ENCODE measurements around the gene C11orf65.

C11orf65 gene

DNA sequence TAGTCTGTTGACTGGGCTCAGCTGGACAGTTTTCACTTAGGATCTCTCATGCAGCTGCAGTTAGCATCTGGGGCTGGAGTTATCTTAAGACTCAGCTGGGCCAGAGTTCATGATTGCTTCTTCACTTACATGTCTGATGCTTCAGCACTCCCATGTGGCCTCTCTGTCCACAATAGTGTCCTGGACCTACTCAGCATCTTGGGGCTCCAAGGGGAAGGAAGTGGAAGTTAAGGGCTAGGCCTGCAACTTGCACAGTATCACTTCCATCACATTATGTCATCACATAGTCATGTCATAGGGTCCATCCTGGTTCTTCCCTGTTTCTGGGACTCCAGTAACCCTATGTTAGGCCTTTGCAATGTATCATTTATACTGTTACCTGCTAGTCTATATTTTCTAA lies 115.9 kb downstream of the C11orf65 start:
- DNase-seq: no peak

- DNase-seq: no peak
These were observed 120.9 kb downstream of the C11orf65 start for GRCh38 chr11:108346451-108346850.

DNA sequence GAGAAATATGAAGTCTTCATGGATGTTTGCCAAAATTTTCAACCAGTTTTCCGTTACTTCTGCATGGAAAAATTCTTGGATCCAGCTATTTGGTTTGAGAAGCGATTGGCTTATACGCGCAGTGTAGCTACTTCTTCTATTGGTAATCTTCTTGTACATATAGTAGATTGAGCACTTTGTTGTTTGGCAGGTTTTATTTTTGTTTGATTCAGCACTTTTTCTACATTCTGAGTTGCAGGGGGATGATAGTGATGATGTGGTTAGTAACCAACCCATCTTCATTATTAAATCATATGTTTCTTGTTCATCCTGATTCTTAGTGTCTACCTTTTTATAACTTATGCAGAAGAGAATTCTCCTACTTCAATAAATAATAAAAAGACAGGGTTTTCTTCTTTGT lies 121.6 kb downstream of the C11orf65 start:
- no peak for DNase-seq

DNA sequence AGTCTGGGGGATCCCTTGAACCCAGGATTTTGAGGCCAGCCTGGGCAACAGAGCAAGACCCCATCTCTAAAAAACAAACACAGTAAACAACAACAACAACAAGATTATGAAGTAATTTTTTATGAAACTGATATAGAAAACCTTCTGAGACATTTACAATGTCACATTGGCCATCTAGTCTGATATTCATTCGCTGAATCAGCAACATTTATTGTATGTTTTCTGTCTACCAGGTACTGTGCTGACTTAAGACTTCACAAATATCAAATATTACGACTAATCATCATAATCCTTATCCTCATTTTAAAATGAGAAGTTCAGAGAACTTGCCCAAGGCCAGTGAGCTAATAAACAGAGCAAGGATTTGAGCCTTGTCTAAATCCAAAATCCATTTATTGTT lies 123.6 kb downstream of the C11orf65 start:
- no peak for DNase-seq

DNA sequence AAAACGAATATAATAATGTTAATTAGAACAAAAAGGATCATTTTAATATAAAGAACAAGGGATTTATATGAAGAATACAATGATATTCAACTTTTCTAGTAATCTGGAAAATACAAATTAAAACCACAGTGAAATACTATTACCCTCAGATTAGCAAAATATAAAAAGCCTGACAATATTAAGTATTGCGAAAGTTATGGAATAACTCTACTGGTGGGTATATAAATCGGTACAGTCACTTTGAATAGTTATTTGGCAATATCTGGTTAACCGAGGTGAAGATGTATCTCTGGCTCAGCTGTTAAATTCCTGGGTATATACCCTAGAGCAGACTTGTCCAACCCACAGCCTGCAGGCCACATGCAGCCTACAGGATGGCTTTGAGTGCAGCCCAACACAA lies 125.7 kb downstream of the C11orf65 start:
- DNase-seq: no peak

DNA sequence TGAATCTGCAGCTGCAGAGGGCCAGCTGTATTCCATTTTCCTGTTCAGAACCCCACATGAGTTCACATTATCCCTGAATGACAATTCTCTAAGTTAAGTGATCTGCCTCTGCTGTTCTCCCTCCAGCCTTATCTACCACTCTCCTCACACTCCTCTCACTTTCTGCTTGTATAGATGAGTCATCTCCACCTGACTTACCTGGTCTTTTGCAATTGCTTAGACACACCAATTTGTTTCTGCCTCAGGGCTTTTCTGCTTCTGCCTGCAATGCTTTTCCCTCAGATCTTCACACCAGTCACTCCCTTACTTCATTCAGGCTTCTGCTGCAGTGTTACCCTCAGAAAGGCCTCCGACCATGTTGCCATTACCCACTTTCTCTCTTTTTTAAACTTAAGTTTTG lies 126.4 kb downstream of the C11orf65 start:
- peak; percentile 4 for DNase-seq

DNA sequence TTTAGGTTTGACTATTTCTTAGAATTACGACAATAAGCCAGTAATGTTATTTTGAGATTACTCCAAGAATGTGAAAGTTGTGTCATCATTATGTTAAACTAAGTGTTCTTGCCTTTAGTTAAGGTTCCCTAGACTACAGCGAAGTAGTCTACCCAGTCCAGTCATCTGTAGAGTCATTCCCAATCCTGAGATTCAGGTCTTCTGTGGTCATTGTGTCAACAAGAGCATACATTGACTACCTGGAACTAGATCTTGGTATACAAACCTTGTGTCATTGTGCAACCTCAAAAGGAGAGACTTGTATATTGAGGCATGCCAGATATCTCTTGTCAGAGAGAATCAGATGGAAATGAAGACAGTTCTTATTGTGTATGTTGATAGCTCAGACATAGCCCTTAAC lies 128.6 kb downstream of the C11orf65 start:
- DNase-seq: no peak

GRCh38 chr11:108333403-108333899 lies 133.9 kb downstream of the C11orf65 start:
- DNase-seq: no peak
